HG03139 (cell line): ENCODE measurements around the gene SUFU.
"Not testable (repeated sequence)": the region's sequence is repeated elsewhere in the genome, so short reads cannot be mapped to it uniquely, and the experiment has no call there.

Experiments
- ATAC-seq: cut with Tn5 transposase; IDR thresholded peaks from one replicate; pipeline ENCODE4 v1.9.1; 2021; ENCODE audit not compliant: unreplicated experiment

SUFU gene

GRCh38 chr10:102479651-102480050, 24.1 kb upstream of the SUFU start:
- no peak for ATAC-seq

GRCh38 chr10:102480396-102480795, 23.4 kb upstream of the SUFU start:
- no peak for ATAC-seq

GRCh38 chr10:102484021-102484420, 19.8 kb upstream of the SUFU start:
- no peak for ATAC-seq

GRCh38 chr10:102485093-102485784, 18.5 kb upstream of the SUFU start:
- no peak for ATAC-seq

GRCh38 chr10:102491136-102491535, 12.6 kb upstream of the SUFU start:
- ATAC-seq = no peak

- no peak for ATAC-seq
Measured at GRCh38 chr10:102492344-102492939, 11.3 kb upstream of the SUFU start.

GRCh38 chr10:102492983-102493382, 10.8 kb upstream of the SUFU start:
- no peak for ATAC-seq

- ATAC-seq = no peak
Measured at GRCh38 chr10:102493771-102494170, 10.0 kb upstream of the SUFU start.

GRCh38 chr10:102497545-102497944, 6.2 kb upstream of the SUFU start:
- ATAC-seq = no peak

- ATAC-seq = no peak
Measured at GRCh38 chr10:102499356-102499755, 4.4 kb upstream of the SUFU start.

- ATAC-seq = not testable (repeated sequence)
Measured at GRCh38 chr10:102500686-102501085, 3.1 kb upstream of the SUFU start.

- no peak for ATAC-seq
Measured at GRCh38 chr10:102501201-102502028, 2.4 kb upstream of the SUFU start.

- peak; percentile 65 for ATAC-seq
Measured at GRCh38 chr10:102502029-102502336, 1.8 kb upstream of the SUFU start.

GRCh38 chr10:102502337-102503151, 1.2 kb upstream of the SUFU start, which contains the start of gene ACTR1A:
Gene ACTR1A, minus strand, starts transcription at chr10:102502712. Its CDS starts 65 bp downstream, at chr10:102502647.
- peak; percentile 49 for ATAC-seq

- ATAC-seq = no peak
Measured at GRCh38 chr10:102504179-102504975, 605 bp downstream of the SUFU start.

- ATAC-seq = no peak
Measured at GRCh38 chr10:102504976-102505300, 1.2 kb downstream of the SUFU start.

- ATAC-seq = no peak
Measured at GRCh38 chr10:102505462-102506115, 1.8 kb downstream of the SUFU start.

- no peak for ATAC-seq
Measured at GRCh38 chr10:102507521-102507920, 3.7 kb downstream of the SUFU start.

GRCh38 chr10:102508506-102508905, 4.7 kb downstream of the SUFU start:
- ATAC-seq = no peak

- no peak for ATAC-seq
Measured at GRCh38 chr10:102509387-102509786, 5.6 kb downstream of the SUFU start.
